Spleen (tissue), 11 donors: Measurements from ENCODE around the gene LRRC4B. TPM values are rescaled to one million over a fixed set of nuclear protein-coding genes. Genes with fewer than 3 reads are reported as not detected.

Experiments
- DNase-seq: peaks from one replicate; pipeline ENCODE4 v3.0.0-alpha.2; 2020
- H3K27ac ChIP-seq, 8 donors: fragments of 200-600 bp; sonication (generic) in 7 of 8; 1 replicate in 4 of 8; 2 replicates in 4 of 8; pipeline versions ENCODE4 v1.5.0 to v1.8.0; 2016 to 2021; ENCODE audit warnings: inconsistent platforms in 4 of 8, mild to moderate bottlenecking in 4 of 8, moderate library complexity in 1 of 8
- H3K27me3 ChIP-seq, 7 donors: fragments of 200-600 bp; sonication (generic) in 6 of 7; replicated peaks in 1 of 7; 1 replicate in 4 of 7; 2 replicates in 3 of 7; pipeline versions ENCODE4 v1.5.0 to v1.8.0; 2016 to 2021; ENCODE audit warnings: inconsistent platforms in 3 of 7, mild to moderate bottlenecking in 1 of 7
- H3K36me3 ChIP-seq, 6 donors: fragments of 200-600 bp; sonication (generic) in 5 of 6; 1 replicate in 4 of 6; 2 replicates in 2 of 6; pipeline versions ENCODE4 v1.5.0 to v1.8.0; 2016 to 2021; ENCODE audit warnings: inconsistent platforms in 2 of 6
- H3K4me1 ChIP-seq, 6 donors: fragments of 200-600 bp; sonication (generic) in 5 of 6; 1 replicate in 3 of 6; 2 replicates in 3 of 6; pipeline versions ENCODE4 v1.5.0 to v1.8.0; 2016 to 2021; ENCODE audit warnings: inconsistent platforms in 3 of 6
- H3K4me3 ChIP-seq, 8 donors: fragments of 200-600 bp; sonication (generic) in 7 of 8; 1 replicate in 4 of 8; 2 replicates in 4 of 8; pipeline versions ENCODE4 v1.5.0 to v1.8.0; 2016 to 2021; ENCODE audit warnings: inconsistent platforms in 4 of 8, mild to moderate bottlenecking in 4 of 8, moderate library complexity in 2 of 8
- H3K9me3 ChIP-seq, 8 donors: fragments of 200-600 bp; sonication (generic) in 7 of 8; 1 replicate in 4 of 8; 2 replicates in 4 of 8; pipeline versions ENCODE4 v1.5.0 to v1.8.0; 2016 to 2021; ENCODE audit warnings: inconsistent platforms in 4 of 8
- POLR2A ChIP-seq, 3 donors: fragments of 450-650 bp; IDR thresholded peaks; one replicate each; pipeline ENCODE4 v1.5.1; 2017; ENCODE audit warnings: antibody characterized with exemption in 3 of 3, mild to moderate bottlenecking in 1 of 3
- POLR2AphosphoS5 ChIP-seq, 3 donors: sonication (generic); formaldehyde crosslinking; IDR thresholded peaks; one replicate each; pipeline ENCODE4 v1.5.1; 2017; ENCODE audit warnings: antibody characterized with exemption in 3 of 3
- WGBS, 5 donors: extraction: QIAGEN DNeasy Blood & Tissue Kit in 3 of 5; methylation state at CpG; one replicate each; pipeline versions ENCODE4 v1.1.5 to v1.1.7; 2013 to 2018; 5-methylcytosine and 5-hydroxymethylcytosine counted together
- intact Hi-C: fragments of 100-400 bp; cut with DNase I; formaldehyde crosslinking; loops from one replicate; pipeline ENCODE4 v1.15.0; 2023; ENCODE audit warnings: low total_unique reads
- polyA plus RNA-seq, 3 donors: library from polyadenylated mRNA; stranded (reverse); fragments of 200-250 nt; gene quantifications; one replicate each; pipeline ENCODE4 v1.2.1, GENCODE V29; 2013
- total RNA-seq, 7 donors: library from RNA; depleted of rRNA in 3 of 7; stranded (reverse); fragments of >200 nt in 3 of 7; fragmentation: NEBNext Ultra II Directional in 4 of 7; extraction: Animal tissue kit (Norgen Biotek cat#: 25700) in 4 of 7; gene quantifications; one replicate each; pipeline versions ENCODE4 v1.1.0 to v1.2.1, GENCODE V29; 2016 to 2021
- TF ChIP-seq, protein P1 (sequence below), 11 experiments: fragments of 200-600 bp in 7 of 11; fragments of 450-650 bp in 4 of 11; sonication (generic) in 4 of 11; IDR thresholded peaks in 8 of 11; conservative IDR thresholded peaks in 3 of 11; 1 replicate in 7 of 11; 2 replicates in 4 of 11; pipeline versions ENCODE4 v1.4.0 to v1.8.0; 2016 to 2021; ENCODE audit warnings: antibody characterized with exemption in 11 of 11, inconsistent platforms in 4 of 11, mild to moderate bottlenecking in 1 of 11
- donor health status: healthy with polysubstance abuse.
- donor health status: DM: no; HTN: no; CAD: no; lungs with moderate emphysema.
- donor health status: DM: no; HTN: no; CAD: no.
- donor health status: Bipolar disorder and iron deficiency.
- donor health status: healthy.
- donor health status: DM: no; HTN: no; CAD: no.
- donor health status: DM: yes; HTN: yes; CAD: no.

LRRC4B gene
- total and polyA plus RNA-seq, 10 donors = 0.20 to 2.3 (median 0.97) TPM

DNA sequence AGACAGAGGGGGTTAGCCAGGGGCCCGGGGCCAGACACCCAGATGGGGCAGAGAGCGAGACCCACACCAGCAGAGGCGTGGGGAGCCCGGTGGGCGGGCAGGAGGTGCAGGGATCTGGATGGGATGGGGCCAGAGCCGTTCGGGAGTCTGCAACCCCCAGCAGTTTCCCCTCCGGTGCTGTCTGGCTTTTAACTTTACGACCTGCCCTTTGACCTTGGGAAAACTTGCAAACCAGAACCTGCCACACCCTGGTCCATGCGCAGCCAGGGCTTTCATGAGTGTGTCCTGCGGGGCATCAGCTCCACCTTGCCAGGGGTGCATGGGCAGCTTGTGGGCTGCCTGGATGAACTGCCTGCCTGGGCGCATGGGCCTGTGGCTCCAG, 67.1 kb downstream of the LRRC4B start:
- Histone ChIP-seq H3K4me1 (no peaks in the 10 kb centered on the region), H3K36me3 (peaks cover 0 to 9% (median 3%) of the 10 kb centered on the region in 6 donors), H3K27me3 (no peaks in the 10 kb centered on the region), H3K4me3 (no peak overlapping the region), H3K27ac (no peak overlapping the region), H3K9me3 (no peaks in the 10 kb centered on the region)
- TF ChIP-seq POLR2AphosphoS5 (IDR thresholded peaks at IDR 0.05) (no peak), POLR2A (IDR thresholded peaks at IDR 0.05) (no peak)
- TF ChIP-seq, protein P1, sequence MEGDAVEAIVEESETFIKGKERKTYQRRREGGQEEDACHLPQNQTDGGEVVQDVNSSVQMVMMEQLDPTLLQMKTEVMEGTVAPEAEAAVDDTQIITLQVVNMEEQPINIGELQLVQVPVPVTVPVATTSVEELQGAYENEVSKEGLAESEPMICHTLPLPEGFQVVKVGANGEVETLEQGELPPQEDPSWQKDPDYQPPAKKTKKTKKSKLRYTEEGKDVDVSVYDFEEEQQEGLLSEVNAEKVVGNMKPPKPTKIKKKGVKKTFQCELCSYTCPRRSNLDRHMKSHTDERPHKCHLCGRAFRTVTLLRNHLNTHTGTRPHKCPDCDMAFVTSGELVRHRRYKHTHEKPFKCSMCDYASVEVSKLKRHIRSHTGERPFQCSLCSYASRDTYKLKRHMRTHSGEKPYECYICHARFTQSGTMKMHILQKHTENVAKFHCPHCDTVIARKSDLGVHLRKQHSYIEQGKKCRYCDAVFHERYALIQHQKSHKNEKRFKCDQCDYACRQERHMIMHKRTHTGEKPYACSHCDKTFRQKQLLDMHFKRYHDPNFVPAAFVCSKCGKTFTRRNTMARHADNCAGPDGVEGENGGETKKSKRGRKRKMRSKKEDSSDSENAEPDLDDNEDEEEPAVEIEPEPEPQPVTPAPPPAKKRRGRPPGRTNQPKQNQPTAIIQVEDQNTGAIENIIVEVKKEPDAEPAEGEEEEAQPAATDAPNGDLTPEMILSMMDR (IDR thresholded peaks at IDR 0.05 in 8 of 11, conservative IDR thresholded peaks at IDR 0.05 in 3 of 11) = no peak
- WGBS, 5 donors = 77 to 84% (median 82%) methylated on average over 6 to 12 of the region's 12 CpGs
- intact Hi-C loops = no loop called here
- DNase-seq = peak; percentile 68

DNA sequence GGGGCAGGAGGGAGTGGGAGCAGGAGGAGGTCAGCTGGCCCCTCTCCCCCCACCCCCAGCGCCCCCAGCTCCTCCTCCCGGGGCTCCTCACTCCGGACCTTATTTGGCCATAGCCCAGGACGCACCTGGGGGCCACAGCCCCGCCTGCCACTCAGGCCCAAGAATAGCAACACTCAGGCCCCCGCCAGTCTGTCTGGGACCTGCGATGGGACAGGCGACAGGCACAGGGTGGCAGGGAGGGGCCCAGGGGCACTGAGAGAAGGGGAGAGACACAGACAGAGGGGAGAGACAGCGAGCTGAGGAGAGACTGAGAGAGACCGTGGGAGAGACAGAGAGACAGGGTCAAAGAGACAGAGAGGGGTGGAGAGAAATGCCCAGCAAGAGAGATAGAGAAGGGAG, 67.5 kb downstream of the LRRC4B start:
- Histone ChIP-seq H3K4me3 (no peak overlapping the region), H3K36me3 (peaks cover 0 to 5% (median under 1%) of the 10 kb centered on the region in 6 donors), H3K27me3 (no peaks in the 10 kb centered on the region), H3K4me1 (no peaks in the 10 kb centered on the region), H3K9me3 (no peaks in the 10 kb centered on the region), H3K27ac (no peak overlapping the region)
- 64 to 77% (median 74%) methylated on average over 9 to 10 of the region's 10 CpGs for WGBS, 5 donors
- DNase-seq = peak; percentile 61
- intact Hi-C loops = no loop called here
- no peak for TF ChIP-seq POLR2AphosphoS5 (IDR thresholded peaks at IDR 0.05)

DNA sequence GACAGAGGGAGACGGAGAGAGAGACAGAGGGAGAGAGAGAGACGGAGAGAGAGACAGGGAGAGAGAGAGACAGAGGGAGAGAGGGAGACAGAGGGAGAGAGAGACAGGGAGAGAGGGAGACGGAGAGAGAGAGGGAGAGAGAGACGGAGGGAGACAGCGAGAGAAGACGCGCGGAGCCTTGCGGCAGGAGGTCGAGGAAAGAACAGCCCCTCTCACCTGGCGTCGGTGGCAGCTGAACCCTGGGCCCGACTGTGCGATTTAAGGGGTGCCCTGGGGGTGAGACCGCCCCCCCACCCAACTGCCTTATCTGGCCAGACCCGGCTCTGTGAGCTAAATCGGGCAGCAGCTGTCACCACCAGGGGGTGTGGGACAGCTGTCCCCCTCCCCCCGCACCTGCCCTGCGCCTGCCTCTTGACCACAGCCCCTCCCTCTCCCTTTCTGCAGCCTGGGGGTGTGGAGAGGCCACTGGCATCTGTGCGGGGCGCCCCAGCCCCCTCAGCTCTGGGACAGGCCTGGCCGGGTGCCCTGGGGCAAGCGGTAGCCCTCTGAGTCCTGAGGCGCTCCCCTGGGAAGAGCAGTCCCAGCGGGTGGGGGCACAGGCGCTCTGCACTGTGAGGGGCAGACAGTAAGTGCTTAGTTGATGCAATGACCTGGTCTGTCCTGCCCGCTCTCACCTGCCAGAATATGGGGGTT, 68.0 kb downstream of the LRRC4B start:
- DNase-seq = peak; percentile 70
- peaks cover 0 to 4% (median 0%) of the 10 kb centered on the region in 6 donors for H3K36me3 ChIP-seq
- no peaks in the 10 kb centered on the region for H3K9me3 ChIP-seq
- intact Hi-C loops = no loop called here
- no peak overlapping the region for H3K4me3 ChIP-seq
- TF ChIP-seq, protein P1 (IDR thresholded peaks at IDR 0.05 in 8 of 11, conservative IDR thresholded peaks at IDR 0.05 in 3 of 11) = no peak
- no peak for TF ChIP-seq POLR2AphosphoS5 (IDR thresholded peaks at IDR 0.05)
- no peak for TF ChIP-seq POLR2A (IDR thresholded peaks at IDR 0.05)
- no peak overlapping the region for H3K27ac ChIP-seq
- H3K4me1 ChIP-seq = no peaks in the 10 kb centered on the region
- no peaks in the 10 kb centered on the region for H3K27me3 ChIP-seq
- 51 to 73% (median 64%) methylated on average over 20 to 27 of the region's 27 CpGs for WGBS, 5 donors

DNA sequence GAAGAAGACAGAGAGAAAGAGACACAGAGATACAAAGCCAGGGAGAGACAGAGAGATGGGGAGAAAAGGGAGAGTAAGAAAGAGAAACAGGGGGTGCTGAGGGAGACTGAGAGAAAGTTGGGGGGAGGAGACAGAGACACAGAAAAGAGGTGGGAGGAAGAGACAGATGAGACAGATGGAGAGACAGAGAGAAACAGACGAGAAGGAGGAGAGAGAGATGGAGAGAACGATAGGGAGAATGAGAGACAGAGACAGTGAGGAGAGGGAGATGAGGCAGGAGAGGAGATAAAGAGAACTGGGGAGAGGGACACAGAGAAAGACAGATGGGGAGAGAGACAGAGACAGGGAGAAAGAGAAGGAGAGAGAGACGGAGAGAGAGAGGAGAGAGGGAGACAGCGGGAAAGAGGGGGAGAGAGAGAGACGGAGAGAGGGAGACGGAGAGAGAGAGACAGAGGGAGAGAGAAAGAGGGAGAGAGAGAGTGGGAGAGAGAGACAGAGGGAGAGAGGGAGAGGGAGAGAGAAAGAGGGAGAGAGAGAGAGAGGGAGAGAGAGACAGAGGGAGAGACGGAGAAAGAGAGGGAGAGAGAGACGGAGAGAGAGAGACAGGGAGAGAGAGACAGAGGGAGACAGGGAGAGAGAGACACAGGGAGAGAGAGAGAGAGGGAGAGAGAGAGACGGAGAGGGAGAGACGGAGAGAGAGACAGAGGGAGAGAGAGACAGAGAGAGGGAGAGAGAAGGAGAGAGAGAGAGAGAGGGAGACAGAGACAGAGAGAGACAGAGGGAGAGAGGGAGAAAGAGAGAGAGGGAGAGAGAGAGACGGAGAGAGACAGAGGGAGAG, 69.8 kb downstream of the LRRC4B start:
- H3K4me3 ChIP-seq = no peak overlapping the region
- TF ChIP-seq POLR2AphosphoS5 (IDR thresholded peaks at IDR 0.05) (no peak), POLR2A (IDR thresholded peaks at IDR 0.05) (no peak)
- TF ChIP-seq, protein P1 (IDR thresholded peaks at IDR 0.05 in 8 of 11, conservative IDR thresholded peaks at IDR 0.05 in 3 of 11) = no peak
- no peaks in the 10 kb centered on the region for H3K4me1 ChIP-seq
- peaks cover 0 to 4% (median 0%) of the 10 kb centered on the region in 6 donors for H3K36me3 ChIP-seq
- no peaks in the 10 kb centered on the region for H3K9me3 ChIP-seq
- H3K27me3 ChIP-seq = no peaks in the 10 kb centered on the region
- 77 to 90% (median 87%) methylated on average over 11 of the region's 11 CpGs for WGBS, 5 donors
- no peak overlapping the region for H3K27ac ChIP-seq
- intact Hi-C loops = no loop called here
- DNase-seq = no peak
